ENCODE measurements around the gene SCGB3A1. TPM values are rescaled to one million over a fixed set of nuclear protein-coding genes. Genes with fewer than 3 reads are reported as not detected.

Gene SCGB3A1
- total RNA-seq, 1 experiment from 2014 or later = not detected

GRCh38 chr5:180601591-180602480 lies 10.5 kb upstream of the SCGB3A1 start:
- no peaks in the 10 kb centered on the region for H3K36me3 Mint-ChIP-seq (ENCODE audit: insufficient read depth in 1 of 3, low read depth in 3 of 3)
- H3K14ac ChIP-seq (ENCODE audit: insufficient read depth, low read length) = no peak overlapping the region
- no peaks in the 10 kb centered on the region for H3K27me3 ChIP-seq (ENCODE audit: insufficient read depth, low read length)
- H3K23ac ChIP-seq (ENCODE audit: insufficient read length, low read depth, low read length) = no peak overlapping the region
- H3K4me1 ChIP-seq (ENCODE audit: insufficient read depth, low read length) = no peaks in the 10 kb centered on the region
- no peaks in the 10 kb centered on the region for H3K9me3 Mint-ChIP-seq
- H4K5ac ChIP-seq (ENCODE audit: insufficient read length, low read depth, low read length) = no peak overlapping the region
- H2BK15ac ChIP-seq (ENCODE audit: low read depth, low read length) = no peak overlapping the region
- no peak overlapping the region for H3K4me2 ChIP-seq (ENCODE audit: insufficient read depth, insufficient read length, low read length)
- H2BK20ac ChIP-seq (ENCODE audit: low read depth, low read length, poor library complexity, severe bottlenecking) = no peak overlapping the region
- H2BK12ac ChIP-seq (ENCODE audit: insufficient read length, low read depth, low read length) = no peak overlapping the region
- H3K23me2 ChIP-seq (ENCODE audit: insufficient read length, low read depth, low read length, poor library complexity, severe bottlenecking) = no peaks in the 10 kb centered on the region
- no peak overlapping the region for H2BK5ac ChIP-seq (ENCODE audit: insufficient read length, low read length)
- peaks cover 0 to 6% of the 10 kb centered on the region in 2 experiments; a peak in 3 of 4 replicates for H3K4me1 Mint-ChIP-seq
- H2AFZ ChIP-seq (ENCODE audit: low read length) = no peak overlapping the region
- H3T11ph ChIP-seq (ENCODE audit: low read length) = no peak overlapping the region
- H4K8ac ChIP-seq (replicated peaks; ENCODE audit: insufficient read length, low read depth, low read length) = no peak overlapping the region
- no peak overlapping the region for H3K4me3 Mint-ChIP-seq
- no peak for TF ChIP-seq CTCF (conservative IDR thresholded peaks at IDR 0.05)
- no peaks in the 10 kb centered on the region for H3K79me1 ChIP-seq (ENCODE audit: insufficient read depth, low read depth, low read length, poor library complexity, severe bottlenecking)
- WGBS (ENCODE audit: extremely low coverage, insufficient read length, low lambda C conversion rate) = no CpG with 5 or more reads among the region's 36 CpGs
- H3K4ac ChIP-seq (ENCODE audit: low read depth, low read length) = no peak overlapping the region
- peak; percentile 23 for DNase-seq
- H3K18ac ChIP-seq (ENCODE audit: insufficient read length, low read depth, low read length) = no peak overlapping the region
- peaks cover 7% of the 10 kb centered on the region; the same call in 1 of the 2 replicates for H3K27me3 Mint-ChIP-seq (ENCODE audit: low read depth)
- no peak overlapping the region for H3K9ac ChIP-seq (ENCODE audit: extremely low read depth, insufficient read length, low read length)
- H3K79me2 ChIP-seq (ENCODE audit: insufficient read depth, low read length) = no peaks in the 10 kb centered on the region
- H3K27ac ChIP-seq (ENCODE audit: insufficient read length, low read depth, low read length) = no peak overlapping the region
- H3K27ac Mint-ChIP-seq = no peak overlapping the region
- H4K20me1 ChIP-seq (ENCODE audit: control insufficient read depth, insufficient read depth, insufficient read length) = no peaks in the 10 kb centered on the region
- H3K56ac ChIP-seq (ENCODE audit: insufficient read length, low read depth, low read length) = no peak overlapping the region
- H3K9me3 ChIP-seq (ENCODE audit: control insufficient read depth, low read depth, low read length) = no peaks in the 10 kb centered on the region
- no peak overlapping the region for H2AK5ac ChIP-seq (ENCODE audit: insufficient read length, low read length)
- H2BK120ac ChIP-seq (ENCODE audit: low read depth, low read length, poor library complexity, severe bottlenecking) = no peak overlapping the region
- H4K91ac ChIP-seq (ENCODE audit: insufficient read length, low read depth, low read length) = no peak overlapping the region
